ENCODE results near the gene PHACTR2.

DNA sequence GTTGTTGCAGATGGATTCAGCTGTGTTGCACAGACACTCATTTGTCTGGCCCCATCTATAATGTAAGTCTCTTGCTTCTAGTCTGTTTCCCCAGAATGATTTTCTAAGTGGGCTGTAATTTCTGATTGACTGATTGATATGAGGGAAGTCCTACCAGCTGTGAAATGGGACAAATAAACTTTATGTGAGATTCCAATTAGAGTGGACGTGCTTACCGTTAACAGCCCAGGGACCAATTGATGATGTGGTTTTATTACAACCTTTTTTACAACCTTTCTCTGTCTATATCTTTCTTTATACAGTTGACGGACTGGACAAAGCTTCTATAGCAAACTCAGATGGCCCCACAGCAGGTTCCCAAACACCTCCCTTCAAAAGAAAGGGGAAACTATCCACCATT lies 33.9 kb downstream of the PHACTR2 start:
- no peak for TF ChIP-seq POLR2A (IDR thresholded peaks at IDR 0.05)
- TF ChIP-seq, protein P1, sequence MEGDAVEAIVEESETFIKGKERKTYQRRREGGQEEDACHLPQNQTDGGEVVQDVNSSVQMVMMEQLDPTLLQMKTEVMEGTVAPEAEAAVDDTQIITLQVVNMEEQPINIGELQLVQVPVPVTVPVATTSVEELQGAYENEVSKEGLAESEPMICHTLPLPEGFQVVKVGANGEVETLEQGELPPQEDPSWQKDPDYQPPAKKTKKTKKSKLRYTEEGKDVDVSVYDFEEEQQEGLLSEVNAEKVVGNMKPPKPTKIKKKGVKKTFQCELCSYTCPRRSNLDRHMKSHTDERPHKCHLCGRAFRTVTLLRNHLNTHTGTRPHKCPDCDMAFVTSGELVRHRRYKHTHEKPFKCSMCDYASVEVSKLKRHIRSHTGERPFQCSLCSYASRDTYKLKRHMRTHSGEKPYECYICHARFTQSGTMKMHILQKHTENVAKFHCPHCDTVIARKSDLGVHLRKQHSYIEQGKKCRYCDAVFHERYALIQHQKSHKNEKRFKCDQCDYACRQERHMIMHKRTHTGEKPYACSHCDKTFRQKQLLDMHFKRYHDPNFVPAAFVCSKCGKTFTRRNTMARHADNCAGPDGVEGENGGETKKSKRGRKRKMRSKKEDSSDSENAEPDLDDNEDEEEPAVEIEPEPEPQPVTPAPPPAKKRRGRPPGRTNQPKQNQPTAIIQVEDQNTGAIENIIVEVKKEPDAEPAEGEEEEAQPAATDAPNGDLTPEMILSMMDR (IDR thresholded peaks at IDR 0.05) = no peak

Measured in gastroesophageal sphincter (tissue), 3 donors.